HG03378 (cell line): ENCODE measurements around the gene MGAT5B.
"Not testable (repeated sequence)": the region's sequence is repeated elsewhere in the genome, so short reads cannot be mapped to it uniquely, and the experiment has no call there.

Experiments used
- ATAC-seq: cut with Tn5 transposase; IDR thresholded peaks from one replicate; pipeline ENCODE4 v1.9.1; 2021; ENCODE audit warnings: mild to moderate bottlenecking, moderate library complexity; ENCODE audit not compliant: unreplicated experiment

Gene MGAT5B

GRCh38 chr17:76845541-76846017 is 22.6 kb upstream of the MGAT5B start:
- no peak for ATAC-seq

GRCh38 chr17:76847031-76847430 is 21.2 kb upstream of the MGAT5B start:
- no peak for ATAC-seq

- ATAC-seq: no peak
Measured at GRCh38 chr17:76848670-76849069, 19.5 kb upstream of the MGAT5B start.

GRCh38 chr17:76849160-76849559 is 19.0 kb upstream of the MGAT5B start:
- ATAC-seq: not testable (repeated sequence)

GRCh38 chr17:76852843-76853242 is 15.4 kb upstream of the MGAT5B start:
- no peak for ATAC-seq

GRCh38 chr17:76855105-76855504 is 13.1 kb upstream of the MGAT5B start:
- ATAC-seq: no peak

GRCh38 chr17:76862079-76862478 is 6.1 kb upstream of the MGAT5B start:
- no peak for ATAC-seq

GRCh38 chr17:76862494-76862893 is 5.7 kb upstream of the MGAT5B start:
- no peak for ATAC-seq

GRCh38 chr17:76864024-76864423 is 4.2 kb upstream of the MGAT5B start:
- ATAC-seq: no peak

- no peak for ATAC-seq
Measured at GRCh38 chr17:76865174-76865573, 3.0 kb upstream of the MGAT5B start.

GRCh38 chr17:76866203-76866602 is 2.0 kb upstream of the MGAT5B start:
- no peak for ATAC-seq

- ATAC-seq: no peak
Measured at GRCh38 chr17:76866774-76867577, 1.2 kb upstream of the MGAT5B start.

GRCh38 chr17:76867578-76868175 is 527 bp upstream of the MGAT5B start:
- no peak for ATAC-seq

GRCh38 chr17:76868669-76869495 is 678 bp downstream of the MGAT5B start:
- ATAC-seq: no peak

- no peak for ATAC-seq
Measured at GRCh38 chr17:76869496-76870376, 1.5 kb downstream of the MGAT5B start.

GRCh38 chr17:76870377-76870714 is 2.1 kb downstream of the MGAT5B start:
- ATAC-seq: no peak

- ATAC-seq: no peak
Measured at GRCh38 chr17:76871668-76872067, 3.5 kb downstream of the MGAT5B start.

GRCh38 chr17:76872221-76872873 is 4.1 kb downstream of the MGAT5B start:
- no peak for ATAC-seq

- no peak for ATAC-seq
Measured at GRCh38 chr17:76872874-76873221, 4.6 kb downstream of the MGAT5B start.

- no peak for ATAC-seq
Measured at GRCh38 chr17:76873856-76874255, 5.7 kb downstream of the MGAT5B start.
